Stimulated activated CD8-positive, alpha-beta memory T cell treated with anti-CD3 and anti-CD28 coated beads, Interleukin-2, amount 100 ng/mL, for 1 hour (primary cell): ENCODE measurements around the gene CPN2.

ENCODE experiments used
- DNase-seq, 2 donors: peaks; one replicate each; pipeline ENCODE4 v3.0.0-alpha.2; 2020; ENCODE audit warnings: low read depth in 2 of 2

The CPN2 gene

DNA sequence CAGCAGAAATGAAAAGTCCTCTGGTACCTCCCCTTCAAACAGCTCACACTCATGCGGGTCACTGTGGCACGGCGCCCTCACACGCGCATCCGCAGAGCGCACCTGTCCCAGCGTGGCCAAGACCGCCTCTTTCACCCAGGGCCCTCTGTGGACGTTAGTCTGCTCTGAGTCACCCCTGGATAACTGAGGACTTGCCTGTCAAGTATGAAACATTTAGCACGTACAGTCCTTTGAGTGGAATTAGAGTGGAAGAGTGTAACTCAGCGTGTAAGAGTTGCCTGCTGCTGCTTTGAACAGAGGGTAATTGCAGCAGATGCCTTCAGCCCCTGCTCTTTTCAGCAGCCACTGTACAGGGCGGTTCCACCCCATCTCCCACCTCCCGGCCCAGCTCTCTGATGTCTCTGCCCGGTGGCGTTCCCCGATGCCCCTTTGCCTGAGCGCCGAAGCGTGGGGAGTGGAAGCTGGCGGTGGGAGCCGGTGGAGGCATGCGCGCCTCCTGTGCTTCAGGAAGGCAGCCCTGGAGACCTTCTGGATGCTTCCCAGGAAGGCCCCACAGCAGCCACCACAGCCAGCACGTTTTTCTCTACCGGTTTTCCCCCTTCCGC, 23.0 kb downstream of the CPN2 start:
- no peak for DNase-seq

DNA sequence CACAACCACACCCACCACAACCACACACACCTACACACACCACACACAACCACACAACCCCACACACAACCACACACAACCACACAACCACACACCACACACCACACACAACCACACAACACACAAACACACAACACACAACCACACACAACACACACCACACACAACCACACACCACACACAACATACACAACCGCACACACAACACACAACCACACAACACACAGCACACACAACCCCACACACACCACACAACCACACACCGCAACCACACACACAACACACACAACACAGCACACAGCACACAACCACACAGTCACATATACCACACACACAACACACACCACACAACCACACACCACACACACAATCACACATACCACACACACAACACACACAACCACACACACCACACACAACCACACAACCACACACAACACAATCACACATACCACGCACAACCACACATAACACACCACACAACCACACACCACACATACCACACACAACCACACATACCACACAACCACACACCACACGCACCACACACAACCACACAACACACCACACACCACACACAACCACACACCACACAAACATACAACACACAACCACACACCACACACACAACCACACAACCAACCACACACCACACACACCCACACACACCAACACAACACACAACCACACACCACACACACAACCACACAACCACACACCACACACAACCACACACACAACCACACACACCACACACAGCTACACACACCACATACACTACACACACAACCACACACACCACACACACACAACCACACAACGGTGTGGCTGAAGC, 23.7 kb downstream of the CPN2 start:
- DNase-seq: no peak

DNA sequence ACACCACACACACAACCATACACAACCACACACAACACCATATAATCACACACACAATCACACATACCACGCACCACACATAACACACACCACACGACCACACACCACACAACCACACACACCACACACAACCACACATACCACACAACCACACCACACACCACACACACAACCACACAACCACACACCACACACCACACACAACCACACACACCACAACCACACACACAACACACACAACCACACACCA, 24.2 kb downstream of the CPN2 start:
- no peak for DNase-seq

DNA sequence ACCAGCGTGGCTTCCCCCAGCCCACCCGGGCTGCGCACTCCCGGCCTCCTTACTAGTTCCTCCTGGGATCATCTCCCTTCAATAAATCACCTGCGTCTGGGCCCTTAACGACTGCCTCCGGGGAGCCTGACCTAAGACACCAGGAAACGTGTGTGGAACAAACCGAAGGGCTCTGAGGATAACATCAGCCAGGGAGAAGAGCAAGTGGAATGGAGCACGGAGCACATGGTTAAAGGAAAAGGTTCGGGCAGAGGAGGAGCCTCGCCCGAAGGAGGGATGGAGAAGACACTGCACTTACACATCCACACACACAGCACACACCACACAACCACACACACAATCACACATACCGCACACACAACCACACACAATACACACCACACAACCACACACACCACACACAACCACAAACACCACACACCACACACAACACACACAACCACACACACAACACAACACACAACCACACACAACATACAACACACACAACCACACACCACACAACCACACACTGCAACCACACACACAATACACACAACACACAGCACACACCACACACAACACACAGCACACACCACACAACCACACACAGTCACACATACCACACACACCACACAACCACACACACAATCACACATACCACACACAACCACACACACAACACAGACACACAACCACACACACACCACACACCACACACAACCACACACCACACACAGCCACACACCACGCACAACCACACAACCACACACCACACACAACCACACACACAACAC, 24.7 kb downstream of the CPN2 start:
- DNase-seq: no peak

DNA sequence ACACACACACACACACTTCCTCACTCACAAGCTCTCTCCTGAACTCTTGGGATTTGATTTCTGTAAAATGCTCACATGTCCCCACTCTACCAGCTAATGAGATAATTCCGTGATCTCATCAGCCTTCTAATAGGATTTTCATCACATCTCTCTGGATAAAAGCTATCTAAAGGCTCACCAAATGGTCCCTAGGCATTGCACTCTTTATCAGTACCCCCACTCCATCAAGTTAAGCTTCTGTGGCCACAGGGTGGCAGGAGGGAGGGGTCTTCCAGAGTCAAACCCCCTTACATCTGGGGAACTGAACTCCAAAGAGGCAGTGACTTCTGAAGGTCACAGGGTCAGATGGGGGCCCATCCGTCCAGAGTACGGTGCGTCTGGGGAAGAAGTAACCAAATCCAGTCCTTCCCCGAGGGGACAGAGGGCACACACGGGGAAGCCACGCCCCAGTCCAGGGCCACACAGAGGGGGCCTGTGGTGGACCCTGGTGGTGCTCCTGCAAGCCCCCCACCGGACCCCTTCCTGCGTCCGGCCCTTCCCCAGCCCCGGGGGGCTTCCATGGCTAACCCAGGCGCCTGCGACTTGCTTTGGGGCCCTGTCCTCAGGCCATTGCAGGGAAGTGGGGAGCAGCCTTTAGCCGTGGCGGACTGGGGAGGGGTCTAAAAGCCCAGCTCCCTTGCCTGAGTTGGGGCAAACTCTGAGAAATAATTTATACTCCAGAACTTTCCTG, 25.5 kb downstream of the CPN2 start:
- DNase-seq: no peak

DNA sequence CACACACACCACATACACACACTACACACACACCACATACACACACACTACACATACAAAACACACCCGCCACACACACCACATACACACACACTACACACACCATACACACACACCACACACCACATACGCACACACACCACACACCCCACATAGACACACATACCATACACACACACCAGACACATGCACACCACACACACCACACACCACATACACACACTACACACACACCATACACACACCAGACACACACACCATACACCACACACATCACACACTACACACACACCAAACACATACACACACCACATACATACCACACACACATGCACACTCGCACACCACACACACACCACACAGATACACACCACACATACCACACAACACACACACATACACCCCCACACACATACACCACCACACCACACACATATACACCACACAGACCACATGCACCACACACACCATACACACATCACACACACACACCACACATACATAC, 26.3 kb downstream of the CPN2 start:
- DNase-seq: no peak

DNA sequence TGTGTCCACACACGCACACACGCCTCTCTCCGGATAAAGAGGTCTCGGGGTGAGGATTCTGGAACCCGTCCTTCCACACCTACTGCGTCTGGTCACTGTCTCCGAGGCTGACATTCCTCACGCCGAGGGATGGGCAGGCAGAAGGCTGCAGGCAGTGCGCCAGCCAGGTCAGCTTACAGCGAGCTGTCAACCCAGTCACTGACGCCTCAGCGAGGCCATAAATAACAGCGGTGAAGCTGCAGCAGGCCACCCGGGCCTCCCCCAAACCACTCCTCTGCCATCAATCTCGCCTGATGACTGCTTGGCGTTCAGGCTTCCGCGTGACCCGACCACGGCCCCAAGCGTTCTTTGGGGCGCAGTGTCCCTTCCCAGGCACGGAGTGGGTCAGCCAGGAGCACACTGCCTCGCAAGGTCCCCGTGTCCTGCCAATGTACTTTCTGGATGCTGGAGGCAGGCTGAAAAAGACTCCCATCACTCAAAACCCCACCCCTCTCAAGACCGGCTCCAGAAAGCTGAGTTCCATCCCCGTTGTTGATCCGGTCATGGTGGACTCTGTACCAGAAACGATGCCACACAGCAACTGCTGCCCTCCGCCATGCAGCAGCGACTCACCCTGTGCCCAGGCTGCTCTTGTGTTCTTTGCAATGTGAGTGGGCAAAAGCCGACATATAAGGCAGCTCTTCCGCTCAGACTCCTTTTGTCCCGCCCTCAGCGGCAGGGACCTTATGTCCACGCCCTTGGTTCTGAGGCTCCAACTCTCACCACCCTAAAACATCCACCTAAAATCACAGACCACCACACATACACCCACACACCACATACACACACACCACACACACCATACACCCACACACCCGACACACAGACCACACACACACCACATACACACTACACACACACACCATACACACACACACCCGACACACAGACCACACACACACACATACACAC, 27.1 kb downstream of the CPN2 start:
- peak in 1 of 2 donors; percentile 22 for DNase-seq

DNA sequence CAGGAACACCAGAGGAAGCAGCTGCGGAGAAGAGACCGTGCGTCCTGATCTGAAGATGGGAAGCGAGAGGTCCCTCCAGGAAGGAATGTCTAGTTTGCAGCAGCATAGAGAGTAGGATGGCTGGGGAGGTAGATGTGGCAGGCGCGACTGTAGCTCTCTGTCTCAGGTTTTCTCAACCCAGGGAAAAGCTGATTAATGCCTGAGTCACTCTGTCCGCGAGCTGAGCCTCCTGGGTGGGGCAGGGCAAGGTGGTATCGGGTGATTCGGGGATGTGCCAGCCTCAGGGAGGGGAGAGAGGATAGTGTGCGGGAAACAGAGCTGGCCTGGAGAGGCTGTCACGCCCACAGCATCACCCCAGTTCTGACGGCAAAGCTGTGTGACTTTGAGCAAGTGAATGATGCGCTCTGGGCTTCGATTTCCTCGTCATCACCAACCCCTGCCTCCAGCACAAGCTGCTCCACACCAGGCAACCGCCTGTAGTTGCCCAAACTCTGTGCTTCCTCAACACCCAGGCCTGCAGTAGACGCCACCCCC, 28.4 kb downstream of the CPN2 start:
- DNase-seq: no peak

DNA sequence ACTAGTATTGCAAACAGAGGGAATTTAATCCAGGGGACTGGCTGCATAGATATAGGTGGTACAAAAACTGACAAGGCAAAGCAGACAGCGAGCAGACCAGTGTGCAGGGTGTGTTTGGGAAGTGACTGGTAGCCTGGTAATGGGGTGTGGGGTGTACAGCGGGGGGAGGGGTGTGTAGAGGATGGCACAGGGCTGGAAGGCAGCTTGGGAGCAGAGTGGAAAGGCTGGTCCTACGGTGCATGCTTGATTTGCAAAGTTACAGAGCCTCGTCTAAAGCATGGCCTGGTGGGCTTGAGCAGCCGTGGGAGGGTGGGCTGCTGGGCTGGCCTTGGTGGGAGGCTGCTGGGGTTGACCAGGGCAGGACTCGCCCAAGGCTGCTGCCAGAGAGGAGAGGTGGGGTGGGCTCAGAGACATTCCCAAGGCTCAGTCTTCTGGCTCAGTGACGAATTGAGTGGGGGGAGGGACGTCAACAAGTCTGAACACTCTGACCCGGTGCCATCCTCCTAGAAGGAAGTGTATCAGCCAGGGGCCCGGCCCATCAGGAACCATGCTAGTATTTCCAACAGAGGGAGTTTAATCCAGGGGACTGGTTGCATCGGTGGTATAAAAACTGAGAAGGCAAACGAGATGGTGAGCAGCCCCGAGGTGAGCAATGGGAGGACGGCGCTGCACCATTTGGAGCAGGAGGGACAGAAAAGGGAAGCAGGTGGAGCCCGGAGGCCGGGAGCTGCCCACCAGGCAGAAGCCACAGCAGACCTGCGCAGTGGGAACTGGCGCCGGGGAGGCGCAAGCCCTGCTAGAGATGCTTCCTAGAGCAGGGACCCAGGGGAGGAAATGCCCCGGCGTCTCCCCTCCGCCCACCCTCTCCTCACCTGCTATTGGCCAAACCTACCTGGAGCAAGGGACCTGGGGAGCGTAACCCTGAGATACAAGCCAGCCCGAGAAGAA, 29.2 kb downstream of the CPN2 start:
- no peak for DNase-seq

DNA sequence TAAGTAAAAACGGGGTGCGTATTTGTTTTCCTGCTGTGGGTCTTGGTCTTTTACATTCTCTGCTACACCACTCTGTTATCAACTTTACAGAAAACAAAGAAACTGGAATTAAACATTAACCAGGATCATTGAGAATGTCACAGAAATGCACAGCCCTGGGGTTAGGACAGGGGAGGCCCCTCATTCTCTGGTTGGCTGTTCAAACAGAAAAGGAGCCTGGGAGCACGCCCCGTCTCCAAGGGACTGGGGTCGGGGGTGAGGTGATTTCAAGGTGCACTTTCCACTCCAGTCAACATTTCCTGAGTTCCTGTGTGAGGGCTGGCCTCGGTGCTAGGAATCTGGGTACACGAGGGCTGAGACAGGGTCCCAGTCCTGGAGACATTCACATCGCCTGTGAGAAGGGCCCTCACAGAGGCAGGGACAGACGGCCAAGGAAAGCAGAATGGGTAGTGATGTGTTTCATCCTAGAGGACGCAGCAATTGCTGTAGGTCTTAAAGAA, 30.3 kb downstream of the CPN2 start:
- no peak for DNase-seq

DNA sequence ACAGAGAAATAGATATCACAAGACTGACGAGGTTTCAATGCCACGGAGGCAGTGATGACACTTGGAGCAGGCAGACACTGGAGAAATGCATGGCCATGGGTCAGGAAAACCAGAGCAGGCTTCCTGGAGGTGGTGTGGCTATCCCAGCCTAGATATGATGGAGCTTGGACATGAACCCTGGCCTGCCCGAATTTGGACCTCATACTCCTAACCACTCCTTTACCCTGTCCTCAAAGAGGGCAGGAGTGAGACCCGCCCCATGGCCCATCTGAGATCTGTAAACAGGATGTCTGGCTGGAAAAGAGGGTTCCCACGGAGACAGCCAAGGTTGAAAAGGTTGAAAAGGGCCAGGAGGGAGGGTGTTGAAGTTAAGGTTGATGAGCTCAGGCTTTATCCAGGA, 31.0 kb downstream of the CPN2 start:
- no peak for DNase-seq

DNA sequence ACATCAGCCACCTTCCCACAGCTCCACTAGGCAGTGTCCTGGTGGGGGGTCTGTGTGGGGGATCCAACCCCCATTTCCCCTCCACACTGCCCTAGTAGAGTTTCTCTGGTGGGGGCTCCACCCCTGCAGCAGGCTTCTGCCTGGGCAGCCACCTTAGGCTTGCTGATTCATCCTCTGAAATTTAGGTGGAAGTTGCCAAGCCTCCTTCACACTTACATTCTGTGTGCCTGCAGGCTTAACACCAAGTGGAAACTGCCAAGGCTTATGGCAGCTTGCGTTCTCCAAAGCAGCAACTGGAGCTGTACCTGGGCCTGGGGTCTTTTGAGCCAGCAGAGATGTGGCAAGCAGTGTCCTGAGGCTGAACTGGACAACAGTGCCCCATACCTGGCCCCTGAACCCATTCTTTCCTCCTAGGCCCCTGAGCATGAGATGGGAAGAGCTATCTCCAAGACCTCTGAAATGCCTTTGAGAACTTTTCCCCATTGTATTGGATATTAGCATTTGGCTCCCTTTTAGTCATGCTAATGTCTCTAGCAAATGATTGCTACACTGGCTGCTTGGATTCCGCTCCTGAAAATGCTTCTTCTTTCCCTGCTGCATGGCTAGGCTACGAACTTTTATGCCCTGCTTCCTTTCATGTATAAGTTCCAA, 32.5 kb downstream of the CPN2 start:
- DNase-seq: no peak

DNA sequence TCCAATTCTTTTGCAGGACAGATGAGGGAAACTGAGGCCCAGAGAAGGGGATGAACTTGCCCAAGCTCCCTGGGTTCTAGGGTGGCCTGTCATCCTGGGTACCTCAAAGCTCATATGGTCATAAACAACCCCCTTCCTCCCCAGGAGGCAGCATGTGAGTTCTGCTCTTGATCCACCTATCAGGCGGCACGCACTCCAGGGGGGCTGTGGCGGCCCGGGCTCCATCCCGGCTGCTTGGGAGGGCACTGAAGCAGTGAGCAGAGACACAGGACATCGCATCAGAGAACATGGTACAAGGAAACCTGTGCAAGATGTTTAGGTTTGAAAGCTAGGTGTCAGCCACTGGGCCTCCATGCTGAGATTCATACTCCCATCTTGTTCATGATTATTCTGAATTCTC, 34.2 kb downstream of the CPN2 start:
- DNase-seq: no peak

DNA sequence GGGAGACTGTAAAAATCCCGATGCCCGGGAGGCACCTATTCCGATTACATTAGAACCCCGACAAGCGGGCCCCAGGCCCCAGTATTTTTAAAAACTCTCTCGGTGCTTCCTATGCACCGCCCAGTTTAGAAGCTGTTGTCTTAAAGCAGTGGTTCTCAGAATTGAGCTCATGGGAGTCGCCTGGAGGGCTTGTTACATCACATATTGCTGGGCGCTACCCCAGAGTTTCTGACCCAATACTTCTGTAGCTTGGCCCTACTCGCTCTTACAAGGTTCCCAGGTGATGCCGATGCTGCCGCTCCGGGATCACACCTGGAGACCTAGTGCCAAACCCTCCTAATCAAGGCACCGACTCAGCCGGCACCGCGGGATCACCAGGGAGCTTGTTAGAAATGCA, 35.2 kb downstream of the CPN2 start:
- no peak for DNase-seq

DNA sequence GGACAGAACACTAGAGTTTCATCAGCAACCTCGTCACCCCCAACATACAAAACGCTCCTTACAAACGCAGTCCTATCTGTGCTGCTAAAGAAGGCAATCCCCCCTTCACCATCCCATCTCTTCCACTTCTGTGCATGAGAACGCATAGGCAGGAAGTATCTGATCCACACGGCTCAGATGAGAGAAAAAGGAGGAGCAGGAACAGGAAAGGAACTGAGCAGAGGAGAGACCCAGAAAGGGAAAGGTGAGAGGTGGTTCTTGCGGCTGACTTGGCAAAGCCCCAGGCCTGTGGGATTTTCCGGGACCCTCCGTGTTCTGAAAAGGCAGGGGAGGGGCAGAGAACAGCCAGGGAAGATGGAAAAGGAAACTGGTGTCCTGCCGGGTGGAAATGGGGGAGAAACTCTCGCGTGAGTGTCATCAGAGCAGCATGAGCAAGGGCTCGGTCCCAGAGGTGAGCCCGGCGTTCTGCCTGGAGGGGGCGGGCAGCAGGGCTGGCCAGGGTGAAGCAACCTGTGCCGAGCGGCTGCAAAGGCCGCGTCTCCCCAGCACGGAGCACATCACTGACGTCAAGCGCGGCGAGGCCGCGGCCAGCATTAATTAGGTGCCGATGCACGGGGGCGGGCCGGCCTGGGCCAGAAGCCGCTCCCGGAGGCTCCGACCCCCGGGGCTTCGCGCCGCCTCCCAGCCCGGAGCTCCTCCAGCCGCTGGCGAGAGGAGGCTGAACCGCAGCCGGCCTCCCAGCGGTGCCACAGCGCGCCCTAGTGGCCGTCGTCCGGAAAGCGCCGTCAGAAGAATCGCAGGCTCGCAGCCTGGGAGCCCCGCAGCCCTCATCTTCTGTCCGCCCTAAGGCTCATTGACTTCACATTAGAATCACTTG, 35.8 kb downstream of the CPN2 start:
- DNase-seq: peak; percentile 67 to 71

DNA sequence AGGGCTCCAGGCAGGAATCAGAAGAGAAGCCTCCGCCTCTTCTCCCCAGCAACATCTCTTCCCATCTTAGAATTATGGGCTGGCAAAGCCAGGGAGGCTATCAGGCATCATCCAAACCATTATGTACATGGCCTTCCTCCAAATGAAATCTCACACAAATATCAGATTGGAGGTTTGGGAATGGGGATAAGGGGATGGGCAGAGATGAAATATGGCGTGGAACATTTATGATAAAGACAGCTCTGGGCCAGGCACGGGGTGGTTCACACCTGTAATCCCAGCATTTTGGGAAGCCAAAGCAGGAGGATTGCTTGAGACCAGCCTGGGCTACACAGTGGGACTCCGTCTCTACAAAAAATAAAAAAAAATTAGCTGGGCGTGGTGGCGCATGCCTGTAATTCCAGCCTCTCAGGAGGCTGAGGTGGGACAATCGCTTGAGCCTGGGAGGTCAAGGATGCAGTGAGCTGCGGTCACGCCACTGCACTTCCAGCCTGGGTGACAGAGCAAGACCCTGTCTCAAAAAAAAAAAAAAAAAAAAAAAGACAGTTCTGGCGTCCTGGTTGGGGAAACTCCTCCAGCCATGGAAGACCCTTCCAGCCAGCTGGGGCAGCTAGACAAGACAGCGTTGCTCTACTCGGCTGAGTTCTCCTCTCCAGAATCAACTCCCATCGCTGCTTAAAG, 36.6 kb downstream of the CPN2 start:
- DNase-seq: no peak
